ENCODE measurements around the gene IL17RB.

IL17RB gene

DNA sequence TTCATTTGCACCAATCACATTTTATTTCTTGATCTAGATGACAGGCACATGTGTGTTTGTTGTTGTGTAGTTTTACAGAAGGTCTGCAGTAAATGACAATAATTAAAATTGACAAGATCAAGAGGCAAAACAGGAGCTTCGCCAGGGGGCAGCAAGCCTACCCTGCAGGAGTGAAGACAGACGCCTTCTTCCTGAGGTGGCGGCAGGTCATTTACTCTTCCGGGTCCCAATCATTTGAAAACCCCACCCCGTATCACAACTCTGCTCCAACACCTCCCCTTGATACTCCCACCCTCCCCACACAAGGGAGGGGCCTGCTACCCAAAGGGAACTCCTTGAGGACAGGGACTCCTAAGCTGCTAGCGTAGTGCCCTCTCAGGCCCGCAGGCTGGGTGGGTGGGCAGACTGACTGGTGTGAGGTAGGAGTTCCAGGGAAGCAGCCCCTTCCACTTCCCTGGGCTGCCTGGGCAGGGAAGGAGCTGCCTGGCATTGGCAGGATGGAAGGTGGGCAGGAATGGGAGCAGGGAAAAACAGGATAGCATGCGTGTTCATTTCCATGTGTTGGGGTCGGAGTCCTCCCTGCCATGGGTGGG is 13.2 kb upstream of the IL17RB start:
- no peak for DNase-seq

DNA sequence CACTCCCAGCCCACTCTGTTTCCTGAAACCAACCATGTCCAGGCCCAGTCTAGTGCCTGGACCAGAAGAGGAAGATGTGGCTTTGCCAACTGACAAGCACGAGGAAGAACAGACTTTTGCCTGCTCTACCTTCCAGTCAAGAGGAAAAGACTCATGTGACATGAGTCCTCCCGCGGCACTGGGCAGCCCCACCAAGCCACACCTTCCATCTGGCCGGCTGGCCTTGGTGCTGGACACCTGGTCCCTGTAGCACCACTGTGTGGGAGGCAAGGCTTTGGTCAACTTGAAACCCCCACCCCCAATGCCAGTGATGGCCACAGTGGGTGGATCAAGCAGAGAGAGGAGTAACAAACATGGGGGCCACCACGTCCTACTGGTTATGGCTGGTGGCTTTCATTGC is 12.7 kb upstream of the IL17RB start:
- DNase-seq: peak; percentile 19 to 58

DNA sequence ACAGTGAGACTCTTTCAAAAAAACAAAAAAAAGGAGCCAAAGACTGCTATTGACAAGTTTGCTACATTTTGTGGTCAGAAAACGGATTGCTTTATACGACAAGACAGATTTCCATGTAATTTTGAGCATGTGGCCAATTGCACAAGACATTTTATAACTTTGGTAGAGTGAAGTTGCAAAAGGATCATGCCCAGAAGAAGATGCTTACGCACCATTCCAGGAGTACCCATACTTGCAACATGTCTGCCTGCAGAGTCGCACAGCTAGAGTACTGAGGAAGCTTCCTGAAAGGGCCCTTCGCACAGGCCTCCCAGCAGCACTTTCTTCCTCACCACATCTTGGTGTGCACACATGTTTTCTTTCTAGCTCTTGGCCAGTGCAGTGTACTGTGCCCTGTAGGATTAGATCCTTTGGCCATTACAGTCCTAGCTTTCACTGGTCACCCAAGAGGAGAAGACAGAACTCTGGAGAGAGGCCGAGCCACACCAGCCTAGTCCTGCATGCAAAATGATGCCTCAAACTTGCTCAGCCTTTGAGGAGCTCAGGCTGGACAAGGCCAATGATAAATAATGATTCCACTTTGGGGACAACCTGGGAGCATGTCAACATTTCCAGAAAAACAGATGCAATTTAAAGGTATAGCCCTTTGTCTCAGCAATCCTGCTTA is 11.8 kb upstream of the IL17RB start:
- peak; percentile 93 to 98 for DNase-seq

DNA sequence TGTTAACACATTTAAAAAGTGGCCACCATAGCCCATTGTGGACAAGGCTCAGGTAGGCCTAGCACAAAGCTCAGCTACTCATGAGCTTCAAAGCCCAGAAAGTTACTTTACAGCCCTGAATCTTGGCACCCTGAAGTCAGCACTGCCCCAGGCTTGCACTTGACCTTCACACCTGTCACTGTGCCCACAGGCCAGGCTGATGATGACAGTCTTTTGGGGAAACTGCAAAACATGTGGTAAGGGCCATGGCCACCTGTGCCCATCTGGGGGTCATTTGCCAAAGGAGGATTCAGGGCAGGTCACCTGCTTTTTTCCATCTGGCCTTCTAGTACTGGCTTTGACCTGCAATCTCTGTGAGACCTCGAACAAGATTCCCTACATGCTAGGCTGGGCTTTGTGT is 11.1 kb upstream of the IL17RB start:
- DNase-seq: no peak

DNA sequence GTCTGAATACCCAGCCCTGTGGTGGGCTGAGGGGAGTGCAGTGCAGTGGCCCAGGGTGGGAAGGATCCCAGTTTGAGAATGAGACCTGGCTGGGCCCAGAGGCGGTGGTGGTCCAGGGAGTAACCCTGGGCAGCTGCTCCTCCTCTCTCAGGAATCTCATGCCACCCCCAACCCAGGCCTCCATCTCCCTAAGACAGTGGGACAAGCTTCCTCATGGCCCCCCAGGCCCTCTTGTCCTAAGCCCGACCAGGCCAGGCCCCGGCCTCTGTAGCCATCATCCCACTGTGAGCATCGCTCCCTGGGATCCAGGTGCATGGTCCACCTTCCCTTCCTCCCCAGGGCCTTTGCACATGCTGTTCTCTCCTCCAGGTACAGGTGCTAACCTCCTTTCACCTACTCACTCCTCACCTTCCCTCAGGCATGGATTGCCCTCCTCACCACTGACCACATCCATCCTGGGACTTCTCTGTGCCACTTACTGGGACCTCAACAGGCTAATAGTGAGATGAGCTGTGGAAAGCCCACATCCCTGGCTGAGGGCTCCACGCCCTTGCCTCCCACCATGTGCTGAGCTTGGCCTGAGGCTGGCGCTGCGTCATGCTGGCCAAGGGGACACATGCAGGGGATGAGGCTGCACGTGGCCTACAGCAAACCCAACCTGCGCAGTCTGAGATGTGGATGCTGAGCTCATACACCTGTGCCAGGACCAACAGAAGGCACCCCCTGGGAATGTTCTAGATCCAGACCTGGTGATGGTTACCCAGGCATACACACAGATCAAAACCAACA is 10.1 kb upstream of the IL17RB start:
- no peak for DNase-seq

DNA sequence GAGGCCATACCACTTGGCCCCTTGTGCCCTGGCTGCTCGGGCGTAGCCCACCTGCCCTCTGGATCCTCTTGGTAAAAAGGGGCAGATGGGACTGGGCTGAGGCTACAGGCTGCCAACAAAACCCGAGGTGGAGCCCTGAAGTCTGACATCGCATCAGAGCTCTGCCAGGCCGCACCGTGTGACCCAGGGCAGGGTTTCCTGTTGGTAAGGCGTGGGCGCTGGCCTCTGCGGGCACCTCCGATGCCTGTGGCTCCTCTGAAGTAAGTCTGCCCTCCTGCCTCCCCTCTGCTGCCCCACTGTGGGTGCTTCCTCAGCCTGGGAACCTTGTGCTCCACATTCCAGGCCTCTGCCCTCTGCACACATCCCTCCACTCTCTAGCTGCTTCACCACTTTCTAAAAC is 9.0 kb upstream of the IL17RB start:
- DNase-seq: peak; percentile 53 to 65

DNA sequence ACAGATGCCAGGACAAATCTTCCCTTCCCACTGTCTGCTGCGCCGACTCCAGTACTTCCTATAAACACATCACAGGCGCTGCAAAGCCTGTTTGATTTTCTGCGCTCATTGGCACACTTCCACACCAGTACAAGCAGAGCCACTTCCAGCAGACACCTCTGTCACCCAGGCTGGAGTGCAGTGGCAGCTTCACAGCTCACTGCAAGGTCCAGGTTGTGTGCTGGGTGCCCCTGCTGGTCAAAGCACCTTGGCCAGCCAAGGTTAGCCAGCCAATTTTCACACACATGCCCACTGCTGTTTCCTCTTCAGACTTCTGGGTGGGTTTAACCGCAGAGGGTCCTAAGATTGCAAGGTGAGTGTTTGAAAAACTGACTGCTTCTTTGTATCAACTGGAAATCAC is 5.1 kb upstream of the IL17RB start:
- no peak for DNase-seq

DNA sequence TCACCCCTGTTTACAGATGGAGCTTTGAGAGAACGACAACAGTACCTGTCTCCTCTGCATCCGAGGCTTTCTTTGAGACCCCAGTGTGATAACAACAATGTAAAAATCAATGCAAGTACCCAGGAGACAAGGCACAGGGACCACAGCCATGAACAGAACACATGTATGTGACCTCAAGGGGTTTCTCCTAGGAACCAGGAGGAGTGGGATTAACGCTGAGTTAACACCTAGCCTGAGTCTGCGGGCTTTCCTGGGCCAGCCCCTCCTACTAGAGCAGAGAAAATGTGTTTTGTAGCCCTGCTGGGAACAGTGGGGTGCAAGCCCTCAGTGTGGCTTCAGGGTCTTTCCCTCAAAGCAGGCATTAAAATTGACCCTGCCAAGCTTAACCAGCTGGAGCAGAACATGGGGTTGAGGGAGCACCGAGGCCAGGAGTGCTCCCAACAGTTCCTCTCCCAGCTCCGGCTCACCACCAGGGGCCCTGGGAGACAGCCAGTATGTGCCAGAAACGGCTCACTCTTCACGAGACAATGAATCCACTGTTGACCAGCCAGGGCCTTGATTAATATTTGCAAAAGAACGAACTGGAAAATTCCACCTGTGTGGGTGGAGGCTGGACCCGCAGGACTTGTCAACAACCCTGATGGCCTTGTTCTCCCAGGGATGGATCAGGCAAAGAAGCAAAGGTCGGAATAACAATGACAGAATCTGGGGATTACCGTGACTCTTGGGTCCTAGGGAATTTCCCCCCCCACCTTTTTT is 3.8 kb upstream of the IL17RB start:
- peak in 1 of 2 donors; percentile 73 for DNase-seq

DNA sequence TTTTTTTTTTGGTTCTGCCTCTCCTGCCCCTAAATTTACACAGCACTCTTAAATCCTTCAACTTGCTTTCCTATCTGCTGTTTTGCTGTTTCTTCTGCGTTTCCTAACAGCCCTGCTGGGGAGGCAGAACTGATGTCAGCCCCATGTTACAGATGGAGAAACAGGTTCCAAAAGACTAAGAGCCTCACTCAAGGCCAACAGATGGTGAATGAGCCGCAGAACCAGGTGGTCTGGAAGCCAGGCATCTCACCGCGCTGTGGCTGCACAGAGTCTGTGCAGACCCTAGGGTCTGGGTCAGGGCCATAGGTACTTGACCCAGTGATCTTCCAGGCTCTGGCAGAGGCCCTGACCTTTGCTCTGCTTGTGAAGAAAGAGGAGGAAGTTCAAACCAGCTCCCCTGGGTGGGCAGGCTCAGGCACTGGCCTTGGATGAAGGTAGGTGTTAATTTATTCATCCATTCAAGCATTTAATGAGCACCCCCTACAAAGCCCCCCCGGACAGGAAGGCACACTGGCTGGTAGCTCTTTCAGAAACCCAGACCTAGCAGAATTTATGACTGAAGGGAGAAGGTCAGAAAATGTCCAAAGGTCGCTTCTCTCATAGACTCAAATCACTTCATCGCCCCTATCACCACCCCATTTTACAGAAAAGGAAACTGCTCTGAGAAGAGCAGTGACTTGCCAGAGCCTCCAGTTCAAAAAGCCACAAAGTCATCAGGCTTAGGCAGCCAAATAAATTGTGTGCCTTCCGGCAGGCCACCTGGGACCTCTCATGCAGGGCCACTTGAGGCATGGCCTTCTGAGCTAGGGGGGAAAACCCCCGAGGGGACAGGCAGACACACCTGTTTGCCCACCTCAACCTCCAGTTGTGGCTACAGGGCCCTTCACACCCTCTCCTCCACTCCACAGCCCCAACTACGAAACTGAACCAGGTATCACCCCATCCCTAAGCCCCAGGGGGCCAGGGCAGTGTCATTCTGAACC is 2.9 kb upstream of the IL17RB start:
- peak in 1 of 2 donors; percentile 16 for DNase-seq

DNA sequence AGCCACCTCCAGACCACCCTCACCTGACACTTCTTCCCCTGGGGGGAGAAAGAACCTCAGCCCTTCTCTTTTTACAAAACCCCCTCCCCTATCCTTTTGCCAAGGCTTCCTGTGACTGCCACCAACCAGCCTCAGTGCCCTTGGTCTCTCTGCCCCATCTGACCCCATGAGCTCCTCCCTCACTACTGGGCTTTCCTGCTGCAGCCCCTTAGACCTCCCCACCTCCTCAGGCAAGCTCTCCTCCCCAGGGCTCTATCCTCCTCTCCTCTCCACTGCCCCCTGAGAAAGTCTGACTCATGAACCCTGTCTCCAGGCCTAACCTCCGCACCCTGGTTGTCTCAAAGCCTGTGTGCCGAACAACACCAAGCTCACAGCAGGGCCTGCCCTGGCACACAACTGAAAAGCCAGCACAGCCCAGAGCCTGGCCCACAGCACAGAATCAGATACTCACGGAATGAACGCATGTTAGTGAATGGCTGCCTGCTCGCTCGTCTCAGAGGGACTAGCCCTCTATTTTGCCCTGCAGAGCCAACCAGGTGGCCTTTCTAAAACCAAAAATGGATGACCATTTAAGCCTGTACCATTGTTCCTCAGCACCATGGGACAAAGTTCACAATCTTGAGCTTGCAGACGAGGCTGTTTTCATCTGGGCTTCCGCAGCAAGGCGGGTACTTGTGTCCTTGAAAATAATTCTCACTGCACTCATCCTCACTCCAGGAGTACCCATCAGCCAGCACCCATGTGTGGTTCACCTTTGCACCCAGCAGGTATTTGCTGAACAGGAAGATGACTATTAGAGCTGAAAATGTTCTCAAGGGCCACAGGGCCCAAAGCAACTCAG is 1.9 kb upstream of the IL17RB start:
- DNase-seq: no peak

DNA sequence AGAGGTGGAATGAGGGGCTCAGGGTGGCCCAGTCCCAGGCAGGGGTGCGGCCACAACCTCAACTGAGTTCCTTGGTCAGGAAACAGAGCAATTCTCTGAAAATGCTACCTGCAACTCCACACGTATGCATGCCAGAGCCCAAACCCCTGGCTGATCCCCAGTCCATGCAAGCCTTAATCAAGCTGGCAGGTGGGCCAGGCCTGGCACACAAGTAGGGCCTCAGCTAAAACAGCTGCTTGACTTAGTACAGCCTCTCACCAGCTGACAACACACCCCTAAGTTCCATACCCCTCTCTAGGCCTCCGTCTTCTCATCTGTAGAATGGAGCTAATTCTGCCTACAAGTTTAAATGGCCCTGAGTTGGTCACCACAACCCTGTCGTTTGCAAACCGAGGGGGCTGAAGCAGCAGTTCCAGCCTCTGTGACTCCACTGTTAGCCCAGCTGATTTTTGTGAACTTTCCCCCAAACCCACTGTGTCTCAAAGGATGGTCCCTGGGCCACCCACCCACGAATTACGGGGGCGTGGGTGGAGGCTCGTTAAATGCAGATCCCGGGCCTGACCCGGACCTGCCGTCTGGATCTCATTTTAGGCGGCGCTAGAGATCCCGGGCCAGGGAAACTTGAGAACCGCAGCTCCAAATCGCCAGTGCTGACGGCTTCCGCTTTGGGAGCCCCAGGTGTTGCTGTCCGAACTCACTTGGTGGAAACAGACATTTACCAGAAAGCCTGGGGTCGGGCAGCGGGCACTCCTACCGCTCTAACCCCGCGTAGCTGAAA is 1.1 kb upstream of the IL17RB start:
- DNase-seq: peak; percentile 27 to 30

DNA sequence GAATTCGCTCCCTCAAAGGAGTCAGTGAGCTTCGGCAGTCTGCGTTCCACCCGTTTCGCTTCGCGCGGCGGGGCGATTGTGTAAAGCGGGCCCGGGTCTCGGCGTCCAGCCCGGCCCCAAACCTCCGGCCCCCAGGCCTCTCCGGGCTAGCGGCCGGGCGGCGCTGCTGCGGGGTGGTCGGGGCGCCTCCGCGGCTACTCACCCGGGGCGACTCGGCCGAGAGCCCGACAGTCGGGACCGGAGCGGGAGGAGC is 561 bp upstream of the IL17RB start:
- no peak for DNase-seq

DNA sequence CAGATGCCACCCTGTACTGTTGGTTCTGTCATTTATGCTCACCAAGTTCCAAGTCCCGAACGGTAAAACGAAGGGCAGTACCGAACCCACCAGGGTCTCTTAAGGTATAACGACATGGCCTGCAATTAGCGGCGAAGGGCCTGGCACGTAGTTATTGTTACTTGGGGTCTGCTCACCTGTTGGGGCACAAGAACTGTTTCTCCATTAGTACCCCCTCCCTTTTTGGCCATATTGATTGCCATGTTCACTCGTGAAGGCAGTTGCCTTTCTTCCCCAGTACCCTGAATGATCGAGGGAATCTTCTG is 435 bp downstream of the IL17RB start:
- DNase-seq: no peak

DNA sequence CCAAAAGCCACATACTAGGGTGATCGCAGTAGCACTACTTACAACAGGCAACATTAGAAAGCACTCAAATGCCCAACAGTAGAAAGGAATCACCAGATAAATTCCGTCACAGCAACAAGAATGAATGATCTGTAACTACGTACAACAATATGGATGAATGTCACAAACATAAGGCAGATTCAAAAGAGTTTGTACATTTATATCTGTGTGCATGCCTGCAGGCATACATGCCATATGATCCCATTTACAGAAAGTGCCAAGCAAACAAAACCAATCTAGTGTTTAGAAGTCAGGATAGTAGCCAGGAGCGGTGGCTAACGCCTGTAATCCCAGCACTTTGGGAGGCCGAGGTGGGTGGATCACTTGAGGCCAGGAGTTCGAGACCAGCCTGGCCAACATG is 3.5 kb downstream of the IL17RB start:
- DNase-seq: no peak

DNA sequence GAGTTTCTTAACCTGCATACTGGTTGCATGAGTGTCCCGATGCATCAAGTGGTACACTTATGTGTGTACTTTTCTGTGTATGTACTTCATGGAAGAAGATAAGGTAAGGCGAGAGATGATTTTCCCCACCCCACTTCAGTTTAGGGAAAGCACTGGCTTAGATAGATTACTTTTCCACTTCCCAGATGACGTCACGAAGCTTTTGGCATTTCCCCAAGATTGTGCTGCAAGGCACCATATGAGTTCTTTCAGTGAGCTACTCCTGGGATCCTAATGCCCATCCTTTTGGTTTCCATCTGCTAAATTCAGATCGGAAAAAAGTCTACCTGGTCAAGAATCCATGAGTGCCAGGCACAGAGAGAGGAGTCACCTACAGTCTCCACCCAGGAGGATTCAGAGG is 4.5 kb downstream of the IL17RB start:
- peak; percentile 14 to 40 for DNase-seq

DNA sequence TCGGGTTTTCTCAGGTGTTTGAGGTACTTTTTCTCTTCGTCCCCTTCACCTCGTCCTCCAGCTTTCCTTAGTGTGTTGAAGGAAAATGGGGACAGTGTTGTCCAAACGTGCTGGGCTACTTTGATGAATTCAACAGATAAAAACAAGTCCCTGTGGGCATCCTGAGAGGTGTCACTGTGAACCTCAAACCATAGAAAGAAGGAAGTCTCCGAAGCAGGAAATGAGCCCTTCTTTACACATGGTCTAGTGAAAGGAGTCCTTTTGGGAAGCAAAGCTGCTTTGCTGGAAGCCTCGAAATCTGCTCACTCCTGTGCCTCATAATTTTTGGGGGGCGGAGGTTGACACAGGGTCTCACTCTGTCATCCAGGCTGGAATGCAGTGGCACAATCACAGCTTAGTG is 10.6 kb downstream of the IL17RB start:
- no peak for DNase-seq

DNA sequence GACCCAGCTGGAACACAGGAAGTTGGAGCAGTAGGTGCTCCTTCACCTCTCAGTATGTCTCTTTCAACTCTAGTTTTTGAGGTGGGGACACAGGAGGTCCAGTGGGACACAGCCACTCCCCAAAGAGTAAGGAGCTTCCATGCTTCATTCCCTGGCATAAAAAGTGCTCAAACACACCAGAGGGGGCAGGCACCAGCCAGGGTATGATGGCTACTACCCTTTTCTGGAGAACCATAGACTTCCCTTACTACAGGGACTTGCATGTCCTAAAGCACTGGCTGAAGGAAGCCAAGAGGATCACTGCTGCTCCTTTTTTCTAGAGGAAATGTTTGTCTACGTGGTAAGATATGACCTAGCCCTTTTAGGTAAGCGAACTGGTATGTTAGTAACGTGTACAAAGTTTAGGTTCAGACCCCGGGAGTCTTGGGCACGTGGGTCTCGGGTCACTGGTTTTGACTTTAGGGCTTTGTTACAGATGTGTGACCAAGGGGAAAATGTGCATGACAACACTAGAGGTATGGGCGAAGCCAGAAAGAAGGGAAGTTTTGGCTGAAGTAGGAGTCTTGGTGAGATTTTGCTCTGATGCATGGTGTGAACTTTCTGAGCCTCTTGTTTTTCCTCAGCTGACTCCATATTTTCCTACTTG is 11.9 kb downstream of the IL17RB start:
- DNase-seq: no peak

DNA sequence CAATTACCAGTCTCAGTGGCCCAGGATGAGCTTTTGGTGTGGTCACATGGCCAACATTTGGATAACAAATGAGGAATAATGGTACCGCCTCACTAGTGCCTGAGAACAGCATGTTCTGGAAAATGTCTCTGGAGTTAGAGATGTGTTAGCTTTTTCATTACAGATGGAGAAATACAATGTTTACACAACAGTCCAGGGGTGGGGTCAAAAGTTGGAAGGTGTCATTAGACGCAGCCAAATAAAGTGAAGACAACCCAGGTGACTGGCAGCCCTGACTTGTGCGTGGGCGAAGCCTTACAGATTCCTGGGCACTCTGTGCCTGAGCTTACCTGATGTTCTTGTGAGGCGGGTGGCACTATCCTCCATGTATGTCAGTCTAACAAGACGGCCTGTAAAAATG is 12.8 kb downstream of the IL17RB start:
- no peak for DNase-seq

DNA sequence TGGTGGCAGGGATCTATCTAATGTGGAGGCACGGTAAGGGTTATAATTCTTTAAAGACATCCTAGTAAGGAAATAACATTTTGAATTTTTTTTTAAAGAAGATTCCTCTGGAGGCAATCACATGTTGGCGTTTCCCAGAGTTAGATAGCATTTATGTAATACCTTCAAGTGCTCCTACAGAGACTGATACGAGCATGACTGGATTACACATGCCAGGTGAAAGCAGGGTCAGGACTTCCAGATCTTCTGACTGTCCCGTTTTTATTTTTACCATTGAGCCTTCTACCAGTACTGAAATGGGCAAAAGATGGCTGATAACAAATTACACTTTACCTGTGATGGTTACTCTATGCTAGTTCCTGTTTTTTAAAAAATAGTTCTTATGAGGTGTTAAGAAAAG is 13.8 kb downstream of the IL17RB start:
- no peak for DNase-seq

DNA sequence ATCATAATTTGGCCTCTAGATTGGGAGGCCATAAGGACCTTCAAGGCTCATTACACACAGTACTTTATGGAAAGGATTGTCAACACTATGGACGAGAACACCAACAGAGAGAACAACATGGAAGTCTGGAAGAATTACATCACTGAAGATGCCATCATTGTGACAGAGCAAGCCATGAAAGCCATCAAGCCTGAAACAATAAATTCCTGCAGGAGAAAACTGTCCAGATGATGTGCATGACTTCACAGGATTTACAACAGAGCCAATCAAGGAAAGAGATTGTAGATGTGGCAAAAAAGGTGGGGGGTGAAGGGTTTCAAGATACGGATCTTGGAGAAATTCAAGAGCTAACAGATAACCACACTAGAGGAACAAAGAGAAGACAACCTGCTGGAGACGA is 15.9 kb downstream of the IL17RB start:
- no peak for DNase-seq

All from inflammatory macrophage treated with lipopolysaccharide for 1 hour (primary cell).